IPS-18c (cell line): Measurements from ENCODE around the gene CXADR.
"Not testable (repeated sequence)": the region's sequence is repeated elsewhere in the genome, so short reads cannot be mapped to it uniquely, and the experiment has no call there.

ENCODE experiments used
- H3K4me3 ChIP-seq: 2 replicates; pipeline ENCODE4 v1.7.0; 2013; ENCODE audit warnings: low read depth, mild to moderate bottlenecking, low read length, moderate library complexity; ENCODE audit not compliant: insufficient read depth
- H3K9me3 ChIP-seq: one replicate; pipeline ENCODE4 v1.6.1; 2013; ENCODE audit warnings: mild to moderate bottlenecking, low read length, moderate library complexity; ENCODE audit not compliant: control insufficient read depth, insufficient read depth

Gene CXADR

GRCh38 chr21:17495680-17496079 lies 17.2 kb upstream of the CXADR start:
- H3K9me3 ChIP-seq = no peaks in the 10 kb centered on the region
- H3K4me3 ChIP-seq = no peak overlapping the region

DNA sequence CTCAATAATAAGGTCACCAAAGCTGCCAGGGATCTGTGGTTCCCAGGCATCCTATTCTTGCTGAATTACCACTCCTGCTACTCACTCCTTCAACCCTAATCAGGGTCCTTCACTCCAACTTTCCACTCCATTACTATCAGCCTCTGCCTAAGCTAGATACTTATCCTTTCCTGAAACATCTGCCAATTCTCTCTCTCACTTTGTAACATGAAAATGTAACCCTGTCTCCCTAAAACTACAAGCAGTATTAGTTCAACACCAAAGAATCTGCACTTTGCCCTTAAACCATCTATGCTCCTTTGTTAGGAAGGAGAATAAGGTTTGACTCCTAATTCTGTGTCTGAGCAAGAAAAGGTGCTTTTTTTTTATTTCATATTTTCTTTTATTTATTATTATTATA lies 15.5 kb upstream of the CXADR start:
- no peaks in the 10 kb centered on the region for H3K9me3 ChIP-seq

DNA sequence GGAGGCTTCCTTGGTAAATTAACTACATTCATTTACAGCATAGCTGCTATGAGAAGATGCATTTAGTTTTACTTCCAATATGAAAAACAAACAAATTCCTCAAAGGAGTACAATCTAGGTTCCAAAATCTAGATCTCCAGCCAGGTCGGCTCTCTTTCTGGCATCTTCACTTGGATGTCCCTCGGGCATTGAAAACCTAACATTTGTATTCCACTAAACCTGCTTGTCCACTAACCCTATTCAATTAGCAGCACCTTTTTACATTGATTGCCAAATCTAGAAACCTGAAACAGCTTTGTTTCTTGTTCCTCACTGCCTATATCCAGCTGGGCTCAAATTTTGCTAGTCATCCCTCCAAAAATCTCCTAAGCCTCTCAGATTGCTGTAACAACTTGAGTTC lies 14.3 kb upstream of the CXADR start:
- no peaks in the 10 kb centered on the region for H3K9me3 ChIP-seq
- no peak overlapping the region for H3K4me3 ChIP-seq

More for the DNA sequence above, 15.5 kb upstream of the CXADR start:
- no peak overlapping the region for H3K4me3 ChIP-seq

- Histone ChIP-seq H3K4me3 (no peak overlapping the region), H3K9me3 (no peaks in the 10 kb centered on the region)
Observed at GRCh38 chr21:17501107-17502006, 11.5 kb upstream of the CXADR start.

- not testable (repeated sequence) for H3K9me3 ChIP-seq, H3K4me3 ChIP-seq
Observed at GRCh38 chr21:17502985-17503384, 9.9 kb upstream of the CXADR start.

DNA sequence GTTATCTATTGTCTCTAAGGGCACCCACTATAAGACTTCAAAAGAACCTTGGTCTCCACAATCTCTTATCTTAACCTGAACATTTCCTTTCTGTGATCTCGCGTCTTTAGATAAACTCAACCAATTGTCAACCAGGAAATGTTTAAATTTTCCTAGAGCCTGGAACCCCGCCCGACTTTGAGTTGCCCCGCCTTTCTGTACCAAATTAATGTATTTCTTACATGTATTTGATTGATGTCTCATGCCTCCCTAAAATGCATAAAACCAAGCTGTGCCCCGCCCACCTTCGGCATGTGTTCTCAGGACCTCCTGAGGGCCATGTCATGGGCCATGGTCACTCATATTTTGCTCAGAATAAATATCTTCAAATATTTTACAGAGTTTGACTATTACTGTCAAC lies 5.9 kb upstream of the CXADR start:
- Histone ChIP-seq H3K9me3 (no peaks in the 10 kb centered on the region), H3K4me3 (no peak overlapping the region)

DNA sequence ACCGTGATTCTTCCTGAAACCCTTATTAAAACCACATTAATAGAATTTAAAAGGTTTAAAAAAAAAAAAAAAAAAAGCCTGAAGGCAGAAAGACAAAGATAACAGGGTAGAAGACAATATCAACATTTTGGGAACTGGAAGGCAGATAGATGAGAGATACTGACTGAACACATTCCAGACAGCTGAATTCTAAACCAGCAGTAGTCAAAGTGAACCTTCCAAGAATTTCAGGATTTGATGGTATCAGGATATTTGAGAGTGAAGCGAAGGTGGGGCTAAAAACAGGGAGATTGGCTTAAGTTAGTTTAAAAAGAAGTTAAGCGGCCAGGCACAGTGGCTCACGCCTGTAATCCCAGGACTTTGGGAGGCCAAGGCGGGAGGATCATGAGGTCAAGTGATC lies 5.3 kb upstream of the CXADR start:
- Histone ChIP-seq H3K9me3 (no peaks in the 10 kb centered on the region), H3K4me3 (no peak overlapping the region)

- H3K9me3 ChIP-seq = no peaks in the 10 kb centered on the region
- peak overlapping the region; percentile 78 for H3K4me3 ChIP-seq
Observed at GRCh38 chr21:17513214-17514123, 626 bp downstream of the CXADR start.

GRCh38 chr21:17514124-17514845 lies 1.4 kb downstream of the CXADR start:
- no peaks in the 10 kb centered on the region for H3K9me3 ChIP-seq
- H3K4me3 ChIP-seq = peak overlapping the region; percentile 78

GRCh38 chr21:17517008-17517407 lies 4.2 kb downstream of the CXADR start:
- H3K9me3 ChIP-seq = not testable (repeated sequence)

GRCh38 chr21:17519208-17519738 lies 6.4 kb downstream of the CXADR start:
- 0 out of 2 replicates have a peak overlapping the region, but pooled peaks have one; percentile 10 for H3K4me3 ChIP-seq
- no peaks in the 10 kb centered on the region for H3K9me3 ChIP-seq

More at GRCh38 chr21:17517008-17517407, 4.2 kb downstream of the CXADR start:
- H3K4me3 ChIP-seq = not testable (repeated sequence)

DNA sequence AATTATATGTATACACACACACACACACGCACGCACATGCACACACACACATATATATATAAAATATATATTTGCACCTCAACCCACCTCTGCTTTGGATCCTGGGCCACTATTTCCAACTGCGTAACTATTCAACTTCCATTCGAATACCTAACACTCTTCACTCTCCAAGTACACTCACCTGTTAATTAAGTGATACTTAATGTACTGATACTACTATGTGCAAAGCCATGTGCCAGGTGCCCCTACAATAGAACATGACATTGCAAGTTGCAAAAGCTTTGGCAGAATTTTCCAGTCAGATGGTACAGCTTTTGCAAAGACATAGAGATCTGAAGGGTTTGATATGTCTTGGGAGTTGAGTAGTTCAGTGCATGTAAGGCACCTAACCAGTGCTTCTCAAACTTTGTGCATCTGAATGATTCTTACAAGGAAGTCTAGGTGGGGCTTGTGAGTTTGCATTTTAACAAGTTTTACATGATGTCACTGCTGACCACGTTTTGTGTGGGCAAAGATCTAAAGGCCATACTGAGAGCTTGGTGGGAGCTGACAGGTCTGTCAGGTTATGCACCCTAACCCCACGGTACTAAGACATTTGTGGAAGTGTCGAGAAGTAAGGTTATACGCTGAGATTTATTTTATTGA lies 7.2 kb downstream of the CXADR start:
- Histone ChIP-seq H3K9me3 (no peaks in the 10 kb centered on the region), H3K4me3 (no peak overlapping the region)

DNA sequence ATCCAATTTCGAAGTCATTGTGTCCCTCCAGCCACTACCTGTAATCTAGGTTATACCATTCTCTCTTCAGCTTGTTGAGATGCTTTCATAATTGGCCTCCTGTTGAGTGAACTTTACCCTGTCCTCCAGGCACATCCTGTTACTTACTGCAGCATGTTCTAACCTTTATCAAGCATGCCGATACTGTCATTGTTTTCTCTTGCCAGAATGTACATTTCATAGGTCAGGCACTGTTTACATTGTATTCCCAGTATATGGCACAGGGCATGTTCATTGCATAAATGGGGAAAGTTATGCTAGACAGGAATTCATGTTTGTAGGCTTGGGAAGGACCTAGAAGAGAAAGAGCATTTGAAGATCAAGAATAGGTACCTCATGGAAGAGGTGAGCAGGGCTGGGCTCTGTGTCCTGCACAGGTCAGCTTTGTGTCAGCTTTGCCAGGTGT lies 10.2 kb downstream of the CXADR start:
- no peak overlapping the region for H3K4me3 ChIP-seq

GRCh38 chr21:17523979-17524494 lies 11.2 kb downstream of the CXADR start:
- not testable (repeated sequence) for H3K9me3 ChIP-seq, H3K4me3 ChIP-seq

More for the DNA sequence above, 10.2 kb downstream of the CXADR start:
- H3K9me3 ChIP-seq = no peaks in the 10 kb centered on the region

DNA sequence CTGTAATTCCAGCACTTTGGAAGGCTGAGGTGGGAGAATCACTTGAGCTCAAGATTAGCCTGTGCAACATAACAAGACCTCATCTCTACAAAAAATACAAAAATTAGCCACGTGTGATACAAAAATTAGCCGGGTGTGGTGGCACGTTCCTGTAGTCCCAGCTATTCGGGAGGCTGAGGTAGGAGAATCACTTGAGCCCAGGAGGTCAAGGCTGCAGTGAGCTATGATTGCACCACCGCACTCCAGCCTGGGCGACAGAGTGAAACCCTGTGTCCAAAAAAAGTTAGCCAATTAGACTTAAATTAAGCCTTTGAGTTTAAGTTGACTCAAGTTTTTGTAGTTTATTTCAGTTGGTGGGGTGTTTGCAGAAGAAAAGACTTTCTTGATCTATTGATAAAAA lies 11.8 kb downstream of the CXADR start:
- no peaks in the 10 kb centered on the region for H3K9me3 ChIP-seq
- H3K4me3 ChIP-seq = no peak overlapping the region

DNA sequence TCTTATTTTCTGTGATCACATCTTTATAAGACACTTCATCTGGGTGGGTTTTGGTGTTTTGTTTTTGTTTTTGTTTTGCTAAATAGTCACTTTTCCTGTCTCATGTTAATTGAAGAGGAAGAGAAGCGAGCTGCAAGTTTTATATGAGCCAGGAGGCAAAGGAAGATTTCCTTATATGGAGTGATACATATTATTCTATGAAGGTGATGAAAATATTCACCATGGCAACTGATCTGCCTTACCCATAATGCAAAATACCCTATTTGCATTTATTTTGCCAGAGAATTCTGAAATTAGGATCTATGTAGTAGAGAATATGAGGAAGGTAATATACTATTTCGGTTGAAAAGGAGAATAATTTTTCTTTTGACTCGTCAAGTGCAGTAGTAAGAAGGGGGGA lies 13.9 kb downstream of the CXADR start:
- Histone ChIP-seq H3K9me3 (no peaks in the 10 kb centered on the region), H3K4me3 (no peak overlapping the region)
